ENCODE measurements around the gene PITX1.
"Not testable (repeated sequence)": the region's sequence is repeated elsewhere in the genome, so short reads cannot be mapped to it uniquely, and the experiment has no call there.

The PITX1 gene

GRCh38 chr5:135033901-135034235 is at the start of gene PITX1:
Gene PITX1 (minus strand): TSS chr5:135034228. CDS start chr5:135033881, 347 bp downstream.
- no peaks in the 10 kb centered on the region for H3K36me3 ChIP-seq (ENCODE audit: insufficient read depth, insufficient read length, low read length)
- H3K4me3 ChIP-seq (ENCODE audit: insufficient read length, low read depth), result peak within 1 kb of the TSS; percentile 40
- H3K27me3 ChIP-seq (ENCODE audit: insufficient read depth, insufficient read length), result peaks cover 91% of the 10 kb centered on the region
- TF ChIP-seq SUZ12 (IDR thresholded peaks at IDR 0.05; ENCODE audit: extremely low read depth, insufficient read depth, insufficient read length) (no peak), YY1 (IDR thresholded peaks at IDR 0.05; ENCODE audit: insufficient read depth, insufficient read length) (no peak), ZNF274 (IDR thresholded peaks at IDR 0.05; ENCODE audit: low read depth, low read length) (no peak)
- peaks cover 5% of the 10 kb centered on the region for H3K4me1 ChIP-seq (ENCODE audit: insufficient read depth, insufficient read length)
- H3K9ac ChIP-seq (ENCODE audit: insufficient read length, low read depth), result peak within 1 kb of the TSS; percentile 56
- H3K9me3 ChIP-seq (ENCODE audit: insufficient read depth, low read length), result no peaks in the 10 kb centered on the region
- DNase-seq (ENCODE audit: low read depth, low spot score), result no peak

- not testable (repeated sequence) for H3K27me3 ChIP-seq (ENCODE audit: insufficient read depth, insufficient read length); H3K4me1 ChIP-seq (ENCODE audit: insufficient read depth, insufficient read length); DNase-seq (ENCODE audit: low read depth, low spot score); H3K4me3 ChIP-seq (ENCODE audit: insufficient read length, low read depth); H3K36me3 ChIP-seq (ENCODE audit: insufficient read depth, insufficient read length, low read length); H3K9ac ChIP-seq (ENCODE audit: insufficient read length, low read depth)
- H3K9me3 ChIP-seq (ENCODE audit: insufficient read depth, low read length), result peaks cover 16% of the 10 kb centered on the region
Measured at GRCh38 chr5:135083334-135083733, 49.3 kb upstream of the PITX1 start.

- no peak overlapping the region for H3K9ac ChIP-seq (ENCODE audit: insufficient read length, low read depth)
- no peaks in the 10 kb centered on the region for H3K27me3 ChIP-seq (ENCODE audit: insufficient read depth, insufficient read length)
- H3K4me1 ChIP-seq (ENCODE audit: insufficient read depth, insufficient read length), result no peaks in the 10 kb centered on the region
- H3K36me3 ChIP-seq (ENCODE audit: insufficient read depth, insufficient read length, low read length), result no peaks in the 10 kb centered on the region
- TF ChIP-seq YY1 (IDR thresholded peaks at IDR 0.05; ENCODE audit: insufficient read depth, insufficient read length) (no peak), SUZ12 (IDR thresholded peaks at IDR 0.05; ENCODE audit: extremely low read depth, insufficient read depth, insufficient read length) (no peak), ZNF274 (IDR thresholded peaks at IDR 0.05; ENCODE audit: low read depth, low read length) (no peak)
- peaks cover 16% of the 10 kb centered on the region for H3K9me3 ChIP-seq (ENCODE audit: insufficient read depth, low read length)
- no peak overlapping the region for H3K4me3 ChIP-seq (ENCODE audit: insufficient read length, low read depth)
- no peak for DNase-seq (ENCODE audit: low read depth, low spot score)
Measured at GRCh38 chr5:135081240-135081639, 47.2 kb upstream of the PITX1 start.

- H3K4me1 ChIP-seq (ENCODE audit: insufficient read depth, insufficient read length), result no peaks in the 10 kb centered on the region
- no peaks in the 10 kb centered on the region for H3K36me3 ChIP-seq (ENCODE audit: insufficient read depth, insufficient read length, low read length)
- TF ChIP-seq ZNF274 (IDR thresholded peaks at IDR 0.05; ENCODE audit: low read depth, low read length) (no peak), YY1 (IDR thresholded peaks at IDR 0.05; ENCODE audit: insufficient read depth, insufficient read length) (no peak), SUZ12 (IDR thresholded peaks at IDR 0.05; ENCODE audit: extremely low read depth, insufficient read depth, insufficient read length) (no peak)
- H3K9me3 ChIP-seq (ENCODE audit: insufficient read depth, low read length), result peaks cover 16% of the 10 kb centered on the region
- no peak overlapping the region for H3K9ac ChIP-seq (ENCODE audit: insufficient read length, low read depth)
- no peaks in the 10 kb centered on the region for H3K27me3 ChIP-seq (ENCODE audit: insufficient read depth, insufficient read length)
- DNase-seq (ENCODE audit: low read depth, low spot score), result no peak
- H3K4me3 ChIP-seq (ENCODE audit: insufficient read length, low read depth), result no peak overlapping the region
Measured at GRCh38 chr5:135079760-135080159, 45.7 kb upstream of the PITX1 start.

- TF ChIP-seq ZNF274 (IDR thresholded peaks at IDR 0.05; ENCODE audit: low read depth, low read length), result no peak
- no peak for TF ChIP-seq YY1 (IDR thresholded peaks at IDR 0.05; ENCODE audit: insufficient read depth, insufficient read length)
- no peak for TF ChIP-seq SUZ12 (IDR thresholded peaks at IDR 0.05; ENCODE audit: extremely low read depth, insufficient read depth, insufficient read length)
Measured at GRCh38 chr5:135079099-135079681, 45.2 kb upstream of the PITX1 start.

GRCh38 chr5:135076801-135077200 is 42.8 kb upstream of the PITX1 start:
- Histone ChIP-seq H3K9me3 (ENCODE audit: insufficient read depth, low read length) (peaks cover 10% of the 10 kb centered on the region), H3K4me3 (ENCODE audit: insufficient read length, low read depth) (no peak overlapping the region), H3K9ac (ENCODE audit: insufficient read length, low read depth) (no peak overlapping the region), H3K36me3 (ENCODE audit: insufficient read depth, insufficient read length, low read length) (no peaks in the 10 kb centered on the region), H3K27me3 (ENCODE audit: insufficient read depth, insufficient read length) (peaks cover 13% of the 10 kb centered on the region), H3K4me1 (ENCODE audit: insufficient read depth, insufficient read length) (peaks cover 7% of the 10 kb centered on the region)
- TF ChIP-seq ZNF274 (IDR thresholded peaks at IDR 0.05; ENCODE audit: low read depth, low read length) (no peak), SUZ12 (IDR thresholded peaks at IDR 0.05; ENCODE audit: extremely low read depth, insufficient read depth, insufficient read length) (no peak), YY1 (IDR thresholded peaks at IDR 0.05; ENCODE audit: insufficient read depth, insufficient read length) (no peak)
- no peak for DNase-seq (ENCODE audit: low read depth, low spot score)

More at GRCh38 chr5:135079099-135079681, 45.2 kb upstream of the PITX1 start:
- H3K36me3 ChIP-seq (ENCODE audit: insufficient read depth, insufficient read length, low read length), result no peaks in the 10 kb centered on the region
- peaks cover 3% of the 10 kb centered on the region for H3K27me3 ChIP-seq (ENCODE audit: insufficient read depth, insufficient read length)
- peaks cover 16% of the 10 kb centered on the region for H3K9me3 ChIP-seq (ENCODE audit: insufficient read depth, low read length)
- H3K4me1 ChIP-seq (ENCODE audit: insufficient read depth, insufficient read length), result no peaks in the 10 kb centered on the region
- no peak overlapping the region for H3K4me3 ChIP-seq (ENCODE audit: insufficient read length, low read depth)
- no peak for DNase-seq (ENCODE audit: low read depth, low spot score)
- H3K9ac ChIP-seq (ENCODE audit: insufficient read length, low read depth), result no peak overlapping the region

GRCh38 chr5:135076051-135076491 is 42.0 kb upstream of the PITX1 start:
- no peaks in the 10 kb centered on the region for H3K36me3 ChIP-seq (ENCODE audit: insufficient read depth, insufficient read length, low read length)
- H3K4me3 ChIP-seq (ENCODE audit: insufficient read length, low read depth), result no peak overlapping the region
- peaks cover 7% of the 10 kb centered on the region for H3K4me1 ChIP-seq (ENCODE audit: insufficient read depth, insufficient read length)
- peaks cover 4% of the 10 kb centered on the region for H3K9me3 ChIP-seq (ENCODE audit: insufficient read depth, low read length)
- no peak overlapping the region for H3K9ac ChIP-seq (ENCODE audit: insufficient read length, low read depth)
- no peak for TF ChIP-seq SUZ12 (IDR thresholded peaks at IDR 0.05; ENCODE audit: extremely low read depth, insufficient read depth, insufficient read length)
- TF ChIP-seq YY1 (IDR thresholded peaks at IDR 0.05; ENCODE audit: insufficient read depth, insufficient read length), result no peak
- no peak for TF ChIP-seq ZNF274 (IDR thresholded peaks at IDR 0.05; ENCODE audit: low read depth, low read length)
- H3K27me3 ChIP-seq (ENCODE audit: insufficient read depth, insufficient read length), result peaks cover 13% of the 10 kb centered on the region
- DNase-seq (ENCODE audit: low read depth, low spot score), result no peak
